Suppressor macrophage treated with lipopolysaccharide for 4 hours (primary cell): ENCODE measurements around the gene SPINDOC.
"Not testable (repeated sequence)": the region's sequence is repeated elsewhere in the genome, so short reads cannot be mapped to it uniquely, and the experiment has no call there.

ENCODE experiments used
- DNase-seq: peaks from one replicate; pipeline ENCODE4 v3.0.0-alpha.2; 2020

Gene SPINDOC

GRCh38 chr11:63858628-63859550 is 45.6 kb downstream of the SPINDOC start:
- peak; percentile 84 for DNase-seq

DNA sequence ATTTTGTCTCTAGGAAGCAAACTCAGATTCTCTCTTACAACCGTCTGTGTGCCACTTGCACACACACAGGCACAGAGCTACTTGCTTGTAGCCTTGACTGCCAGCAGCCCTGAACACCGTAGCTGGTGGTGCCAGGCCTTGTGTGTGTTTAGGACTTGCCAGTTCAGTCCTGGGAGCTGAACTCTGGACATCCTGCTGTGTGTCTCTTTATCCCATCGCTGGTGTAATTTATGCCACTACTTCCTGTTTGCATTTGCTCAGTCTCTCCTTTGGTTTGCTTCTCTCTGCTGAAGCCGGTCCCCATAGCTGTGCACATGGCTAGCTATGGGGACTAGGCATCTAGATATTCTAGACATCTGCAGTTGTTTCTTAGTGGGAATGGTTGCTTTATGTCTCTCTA is 49.7 kb downstream of the SPINDOC start:
- DNase-seq: no peak

GRCh38 chr11:63863620-63864019 is 50.4 kb downstream of the SPINDOC start:
- DNase-seq: not testable (repeated sequence)

- peak; percentile 87 for DNase-seq
Observed at GRCh38 chr11:63866211-63866610, 53.0 kb downstream of the SPINDOC start.

DNA sequence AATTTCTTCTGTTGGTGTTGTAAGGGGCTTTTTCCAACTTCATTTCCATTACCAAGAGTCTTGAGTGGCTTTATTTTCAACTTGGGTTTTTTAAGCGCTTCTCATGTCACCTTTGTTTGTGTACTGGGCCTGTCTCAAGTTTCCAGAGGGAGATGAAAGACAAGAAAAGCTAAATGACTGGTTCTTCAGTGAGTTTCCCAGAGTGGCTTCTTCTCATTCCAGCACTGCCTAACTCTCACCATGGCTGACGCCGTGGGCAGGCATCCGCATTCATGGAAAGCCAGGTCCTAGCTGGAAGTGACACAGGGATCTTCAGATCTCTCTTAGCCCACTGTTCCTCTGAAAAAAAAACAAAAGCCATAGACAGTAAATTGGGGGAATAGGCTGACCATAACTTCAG is 54.3 kb downstream of the SPINDOC start:
- no peak for DNase-seq

DNA sequence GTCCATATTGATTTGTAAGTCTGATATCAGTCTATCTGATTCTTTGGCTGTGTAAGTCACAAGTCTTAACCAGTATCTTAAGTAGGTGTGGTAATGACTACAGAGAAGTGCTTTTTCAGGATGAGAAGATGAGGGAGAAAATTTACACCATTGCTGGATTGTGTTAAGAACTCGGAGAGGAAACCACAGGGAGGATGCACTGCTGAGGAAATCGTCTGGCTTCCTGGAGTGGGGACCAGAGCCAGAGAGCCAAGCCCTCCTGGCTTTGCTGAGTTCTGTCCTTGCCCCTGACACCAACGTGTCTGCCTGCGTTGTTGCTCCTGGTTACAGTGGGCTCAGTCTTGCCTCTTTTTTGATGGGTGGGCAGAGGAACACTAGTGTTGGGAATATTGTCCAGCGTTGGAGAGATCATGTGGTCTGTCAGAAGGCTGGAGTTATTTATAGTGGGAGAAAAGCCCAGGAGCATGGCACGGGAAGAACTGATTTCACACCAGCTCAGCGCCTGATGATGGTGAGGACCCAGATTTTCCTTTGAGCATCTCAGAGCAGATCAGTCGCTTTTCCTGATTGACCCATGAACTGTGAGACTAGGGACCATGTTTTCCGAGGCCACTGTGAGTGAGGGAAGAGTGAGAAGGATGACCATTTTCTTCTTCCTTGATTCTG is 55.3 kb downstream of the SPINDOC start:
- no peak for DNase-seq

- DNase-seq: no peak
Observed at GRCh38 chr11:63869171-63869591, 55.9 kb downstream of the SPINDOC start.

- no peak for DNase-seq
Observed at GRCh38 chr11:63869683-63870082, 56.4 kb downstream of the SPINDOC start.

- DNase-seq: peak; percentile 71
Observed at GRCh38 chr11:63870351-63871140, 57.3 kb downstream of the SPINDOC start.

GRCh38 chr11:63871962-63872799 is 58.9 kb downstream of the SPINDOC start:
- peak; percentile 97 for DNase-seq

GRCh38 chr11:63872800-63873197 is 59.5 kb downstream of the SPINDOC start:
- DNase-seq: no peak

DNA sequence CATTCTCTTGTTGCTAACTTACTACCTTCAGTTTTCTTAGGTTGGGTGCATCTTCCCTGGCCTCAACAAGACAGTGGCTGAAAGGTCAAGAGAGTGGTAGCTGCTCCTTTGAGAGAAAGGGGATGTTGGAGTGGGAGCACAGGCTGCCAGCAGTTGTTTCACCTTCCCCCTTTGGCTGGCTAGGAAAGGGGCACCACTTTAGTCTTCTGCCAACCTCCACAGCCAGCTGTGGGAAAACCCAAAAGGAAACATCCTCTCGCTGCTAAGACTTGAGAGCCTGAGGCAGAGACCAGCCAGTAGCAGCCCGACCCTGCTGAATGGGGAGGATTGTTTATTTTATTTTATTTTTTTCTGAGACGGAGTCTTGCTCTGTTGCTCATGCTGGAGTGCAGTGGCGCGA is 60.1 kb downstream of the SPINDOC start:
- DNase-seq: no peak

GRCh38 chr11:63874511-63874910 is 61.3 kb downstream of the SPINDOC start:
- no peak for DNase-seq

DNA sequence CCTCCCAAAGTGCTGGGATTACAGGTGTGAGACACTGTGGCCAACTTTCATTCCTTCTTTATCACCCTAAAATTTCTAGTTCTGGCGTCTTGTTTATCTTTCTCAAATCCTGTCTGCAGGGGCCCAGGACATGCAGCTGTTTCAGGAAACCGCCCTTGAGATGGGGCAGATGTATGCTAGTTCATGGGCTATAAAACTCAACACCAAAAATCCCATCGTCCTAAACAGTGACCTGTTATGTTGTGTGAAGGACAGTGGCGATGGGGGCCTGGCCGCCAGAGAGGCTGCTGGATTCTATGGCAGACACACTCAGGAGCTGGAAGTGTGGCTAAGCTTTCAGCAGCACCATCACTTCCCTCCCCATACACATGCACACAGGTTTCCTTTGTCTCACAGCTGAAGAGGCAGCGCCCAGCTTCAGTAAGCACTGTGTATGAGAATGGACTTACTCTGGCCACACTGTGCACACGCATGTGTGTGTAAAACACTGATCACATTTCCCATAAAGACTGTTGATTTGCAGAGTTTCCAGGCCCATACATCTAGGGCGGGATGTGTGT is 62.3 kb downstream of the SPINDOC start:
- DNase-seq: no peak

- DNase-seq: no peak
Observed at GRCh38 chr11:63876616-63877015, 63.4 kb downstream of the SPINDOC start.
